HG02938 (cell line): ENCODE data around the gene CACNA1E.

ENCODE experiments used
- ATAC-seq: cut with Tn5 transposase; IDR thresholded peaks from one replicate; pipeline ENCODE4 v1.9.1; 2021; ENCODE audit warnings: mild to moderate bottlenecking, moderate library complexity; ENCODE audit not compliant: unreplicated experiment

Gene CACNA1E

DNA sequence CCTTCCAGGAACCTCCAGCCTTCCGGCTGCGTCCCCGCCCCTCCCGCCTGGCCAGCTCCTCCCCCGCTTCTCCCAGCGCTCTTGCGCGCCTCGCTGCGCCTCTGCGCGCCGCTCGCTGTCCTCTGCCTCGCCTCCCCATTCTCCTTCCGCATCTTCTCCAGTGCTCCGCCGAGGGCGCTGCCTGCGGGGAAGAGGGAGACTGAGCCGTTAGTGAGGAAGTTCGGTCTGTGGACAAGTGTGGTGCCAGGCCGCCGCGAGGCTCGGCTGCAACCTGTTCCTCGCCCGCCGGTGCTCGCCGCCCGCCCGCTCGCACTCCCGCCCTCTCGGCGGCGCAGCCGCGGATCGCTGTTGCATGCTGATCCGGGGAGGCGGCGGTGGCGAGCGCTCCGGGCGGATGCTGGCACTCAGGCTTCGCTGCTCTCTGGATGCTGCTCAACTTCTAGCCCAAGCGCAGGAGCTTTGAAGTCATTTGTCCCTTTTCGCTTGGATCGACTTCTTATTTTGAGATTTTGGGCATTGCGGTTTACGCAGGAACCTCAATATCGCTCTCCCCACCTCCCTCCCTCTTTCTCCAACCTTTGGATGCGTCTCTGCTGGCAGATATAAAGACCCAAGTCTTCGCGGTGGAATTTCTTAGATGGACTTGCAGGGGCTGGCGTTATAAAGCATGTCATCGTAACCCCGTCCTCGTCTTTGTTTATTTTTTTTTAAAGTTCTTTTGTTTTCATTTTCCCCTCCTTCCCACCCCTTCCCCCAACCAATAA is 614 bp upstream of the CACNA1E start:
- peak; percentile 39 for ATAC-seq

DNA sequence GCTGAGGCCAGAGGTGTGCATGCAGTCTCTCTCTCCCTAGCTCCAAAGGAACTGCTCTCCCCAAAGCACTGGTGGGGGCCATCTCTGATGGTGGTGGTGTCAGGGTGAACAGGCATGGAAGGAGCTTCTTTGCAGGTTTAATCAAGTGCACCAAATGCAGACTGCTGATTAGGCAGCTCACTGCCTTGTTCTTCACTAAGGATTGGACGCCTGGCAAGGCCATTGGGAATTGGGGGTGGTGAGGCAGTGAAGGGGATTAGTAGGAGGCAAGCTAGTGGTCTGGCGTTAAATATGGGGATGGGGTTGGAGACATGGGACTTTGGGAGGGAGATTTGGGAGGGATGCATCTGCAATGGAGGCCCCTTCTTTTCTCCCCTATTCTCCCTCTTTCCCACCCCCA is 1.5 kb downstream of the CACNA1E start:
- ATAC-seq = no peak

DNA sequence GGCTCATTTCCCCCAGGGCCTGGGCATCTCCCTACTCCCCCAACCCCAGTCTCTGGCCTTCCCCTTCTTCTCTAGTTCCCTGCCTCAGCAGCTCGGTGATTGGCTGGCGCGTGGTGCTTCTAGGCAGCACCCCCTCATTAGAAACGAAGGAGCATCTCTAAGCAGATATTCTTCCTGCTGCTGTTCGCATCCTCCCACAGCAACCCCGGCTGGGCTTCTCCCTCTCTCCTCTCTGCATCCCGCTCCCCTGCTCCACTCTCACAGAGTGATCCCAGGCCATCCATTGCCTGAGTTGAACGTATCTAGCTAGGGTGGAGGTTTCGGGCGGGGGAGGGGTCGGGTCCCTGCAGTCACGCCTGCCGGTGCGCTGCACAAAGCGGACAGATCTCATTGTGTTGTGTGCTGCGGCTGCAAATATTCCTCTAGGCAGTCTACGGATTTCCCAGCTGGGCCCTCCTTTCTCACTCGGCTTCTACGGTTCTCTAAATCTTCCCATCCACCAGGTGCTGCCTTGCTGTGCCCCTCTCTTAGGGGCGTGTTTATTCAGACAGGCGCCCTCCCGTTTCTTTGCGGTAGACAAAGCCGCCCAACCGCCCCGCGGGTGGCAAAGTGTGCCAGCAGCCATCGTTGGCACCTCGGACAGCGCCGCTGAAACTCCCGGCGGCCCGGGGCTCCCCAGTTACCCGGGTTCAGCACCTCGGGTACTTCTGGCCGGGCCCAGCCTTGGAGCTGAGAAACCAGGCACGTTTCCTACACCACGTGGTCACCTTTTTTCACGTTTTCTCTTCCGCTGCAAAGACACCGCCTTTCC is 2.2 kb downstream of the CACNA1E start:
- peak; percentile 48 for ATAC-seq

- no peak for ATAC-seq
These were observed 2.7 kb downstream of the CACNA1E start for GRCh38 chr1:181486098-181486420.

- no peak for ATAC-seq
These were observed 5.5 kb downstream of the CACNA1E start for GRCh38 chr1:181488866-181489265.

- no peak for ATAC-seq
These were observed 7.0 kb downstream of the CACNA1E start for GRCh38 chr1:181490276-181490675.

DNA sequence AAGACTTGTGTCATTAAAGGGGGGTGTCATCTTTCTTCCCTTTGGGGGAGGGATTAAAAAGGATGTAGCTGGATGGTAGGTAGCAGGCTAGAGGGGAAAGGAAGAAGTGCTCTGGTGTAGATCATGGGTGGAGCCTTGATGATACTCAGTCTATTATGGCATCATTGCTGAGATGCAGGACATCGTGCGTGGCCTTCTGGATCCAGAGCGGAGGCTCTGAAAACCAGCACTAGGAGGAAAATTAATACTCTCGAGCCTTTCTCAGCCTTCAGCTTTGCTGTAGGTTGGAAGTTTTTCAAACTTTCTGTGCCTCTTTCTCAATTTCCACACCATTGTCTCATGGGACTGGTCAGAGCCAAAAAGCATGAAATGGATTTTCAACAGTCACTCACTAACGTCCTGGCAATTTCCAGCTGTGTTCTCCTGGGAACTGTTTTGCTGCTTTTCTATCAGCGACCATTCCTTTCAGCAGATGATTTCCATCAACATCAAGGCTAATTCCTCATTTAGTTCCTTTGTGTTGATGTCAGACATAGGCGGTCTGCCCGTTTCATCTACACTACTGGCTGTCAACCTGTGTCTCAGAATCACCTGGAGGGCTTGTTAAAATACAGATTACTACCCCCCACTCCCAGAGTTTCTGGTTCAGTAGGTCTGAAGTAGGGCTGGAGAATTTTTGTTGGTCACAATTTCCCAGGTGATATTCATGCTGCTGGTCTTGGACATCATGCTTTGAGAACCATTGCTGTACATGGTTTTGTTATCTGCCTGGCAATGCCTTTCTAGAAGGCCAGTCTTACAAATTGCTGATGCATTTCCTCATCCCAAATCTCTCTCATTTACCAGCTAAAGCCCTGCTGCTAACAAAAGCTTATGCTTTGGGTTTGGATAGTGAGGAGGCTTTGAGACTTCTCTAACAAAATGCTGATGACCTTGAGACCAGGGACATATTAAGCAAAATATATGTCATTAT is 7.7 kb downstream of the CACNA1E start:
- ATAC-seq = no peak

DNA sequence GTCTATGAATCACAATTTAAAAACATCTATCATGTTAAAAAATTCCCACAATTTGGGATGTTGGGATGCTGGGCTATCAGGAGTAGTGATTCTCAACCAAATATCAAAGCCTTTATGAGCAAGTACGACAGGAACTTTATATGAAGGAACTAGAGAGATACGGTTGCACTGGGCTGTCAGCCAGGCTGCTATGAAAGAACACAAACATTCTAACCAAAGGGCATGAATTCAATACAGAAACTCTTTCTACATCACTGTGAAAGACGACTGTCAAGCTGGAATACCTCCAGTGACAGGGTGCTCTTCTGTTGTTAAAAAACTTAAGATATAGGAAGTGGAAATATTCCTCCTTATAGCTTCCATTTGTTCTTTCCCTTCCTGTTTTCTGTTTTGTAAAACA is 9.8 kb downstream of the CACNA1E start:
- no peak for ATAC-seq

DNA sequence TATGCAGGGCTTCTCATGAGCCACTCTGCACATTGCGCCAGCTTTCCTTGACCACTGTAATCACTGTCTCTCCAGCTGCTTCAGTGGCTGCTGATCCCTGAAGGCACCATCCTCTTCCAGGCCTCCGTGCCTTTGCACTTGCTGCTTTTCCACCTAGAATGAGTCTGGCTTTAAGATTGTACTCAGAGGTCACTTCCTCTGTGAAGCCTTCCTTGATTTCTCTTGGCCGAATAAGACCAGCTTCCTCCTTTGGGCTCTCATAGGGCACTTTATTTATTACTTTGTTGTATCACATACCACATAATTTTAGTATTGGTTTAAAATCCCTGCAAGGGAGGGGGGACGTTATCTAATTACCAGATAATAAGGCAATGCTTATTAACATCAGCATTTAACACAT is 10.6 kb downstream of the CACNA1E start:
- ATAC-seq = no peak

DNA sequence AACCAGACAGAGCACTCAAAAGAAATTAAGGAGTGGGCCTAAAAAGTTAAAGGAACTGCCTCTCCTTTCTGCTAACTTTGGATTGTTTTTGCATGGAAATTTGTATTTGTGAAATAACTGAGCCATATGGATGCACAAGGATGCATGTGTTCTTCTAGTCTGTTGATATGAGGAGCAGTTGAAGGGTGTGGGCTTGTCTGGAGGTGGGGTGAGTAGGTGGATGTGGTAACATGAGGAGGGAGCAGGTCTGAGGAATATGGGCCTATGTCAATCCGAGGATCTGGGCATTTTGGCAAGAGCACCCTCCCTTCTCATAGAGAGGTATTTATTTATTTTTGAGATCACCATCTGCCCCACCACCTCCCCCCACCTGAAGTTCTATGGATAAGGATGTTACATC is 13.4 kb downstream of the CACNA1E start:
- no peak for ATAC-seq

DNA sequence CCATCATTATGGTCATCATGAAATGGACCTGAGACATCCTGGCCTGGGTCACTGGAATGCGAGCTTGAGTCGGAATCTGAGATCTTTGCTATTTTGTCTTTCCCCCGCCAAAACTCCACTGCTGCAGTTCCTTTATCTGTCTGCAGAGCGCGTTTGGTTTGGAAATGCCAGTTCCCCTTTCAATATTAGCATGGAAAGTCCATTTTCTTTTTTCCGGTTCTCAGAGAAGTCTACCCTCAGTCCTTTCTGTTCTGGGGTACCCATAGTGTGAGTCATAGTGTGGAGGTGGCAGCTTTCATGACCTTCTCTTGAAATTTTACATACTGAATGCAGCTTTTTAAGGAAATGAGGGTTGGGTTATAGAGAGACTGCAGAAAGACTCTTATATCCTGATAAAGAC is 14.6 kb downstream of the CACNA1E start:
- no peak for ATAC-seq

DNA sequence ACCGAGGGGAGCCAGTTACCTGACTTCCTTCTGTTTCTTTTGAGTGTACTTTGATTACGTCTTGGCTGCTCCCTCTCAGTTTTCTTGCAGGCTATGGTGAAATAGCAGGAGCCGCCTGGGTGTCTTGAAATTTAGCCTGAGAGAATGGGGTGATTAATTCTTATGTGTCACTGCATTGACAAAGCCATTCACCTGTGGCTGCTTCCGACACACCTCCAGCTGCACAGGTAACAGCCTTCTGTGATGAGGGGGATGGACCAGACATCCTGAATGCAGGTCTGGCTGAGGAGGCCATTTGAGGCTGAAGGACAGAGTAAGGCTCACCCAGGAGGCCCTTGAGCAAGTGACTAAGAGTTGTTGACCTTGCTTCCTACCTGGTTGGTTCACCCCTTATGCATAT is 16.5 kb downstream of the CACNA1E start:
- no peak for ATAC-seq

- no peak for ATAC-seq
These were observed 17.3 kb downstream of the CACNA1E start for GRCh38 chr1:181500636-181501035.

DNA sequence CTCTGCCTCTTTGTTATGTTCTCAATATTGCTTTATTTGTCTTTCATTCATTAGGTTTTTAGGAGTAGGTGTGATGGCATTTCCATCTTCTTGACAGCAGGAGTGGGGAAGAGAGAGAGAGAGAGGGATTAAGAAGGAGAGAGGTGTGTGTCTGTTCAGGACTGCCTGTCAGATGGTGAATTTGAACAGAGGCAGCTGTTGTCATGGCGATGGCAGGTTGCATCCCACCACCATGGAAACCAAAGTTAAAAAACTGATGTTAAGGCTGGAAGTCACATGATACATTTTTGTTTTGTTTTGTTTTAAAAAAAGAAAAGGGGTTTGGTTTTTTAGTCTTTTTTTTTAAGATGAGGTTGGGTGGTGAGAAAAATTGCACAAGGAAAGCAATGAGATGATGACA is 18.3 kb downstream of the CACNA1E start:
- no peak for ATAC-seq

- ATAC-seq = no peak
These were observed 20.0 kb downstream of the CACNA1E start for GRCh38 chr1:181503171-181503810.

GRCh38 chr1:181504399-181504842 is 21.1 kb downstream of the CACNA1E start:
- ATAC-seq = peak; percentile 55

DNA sequence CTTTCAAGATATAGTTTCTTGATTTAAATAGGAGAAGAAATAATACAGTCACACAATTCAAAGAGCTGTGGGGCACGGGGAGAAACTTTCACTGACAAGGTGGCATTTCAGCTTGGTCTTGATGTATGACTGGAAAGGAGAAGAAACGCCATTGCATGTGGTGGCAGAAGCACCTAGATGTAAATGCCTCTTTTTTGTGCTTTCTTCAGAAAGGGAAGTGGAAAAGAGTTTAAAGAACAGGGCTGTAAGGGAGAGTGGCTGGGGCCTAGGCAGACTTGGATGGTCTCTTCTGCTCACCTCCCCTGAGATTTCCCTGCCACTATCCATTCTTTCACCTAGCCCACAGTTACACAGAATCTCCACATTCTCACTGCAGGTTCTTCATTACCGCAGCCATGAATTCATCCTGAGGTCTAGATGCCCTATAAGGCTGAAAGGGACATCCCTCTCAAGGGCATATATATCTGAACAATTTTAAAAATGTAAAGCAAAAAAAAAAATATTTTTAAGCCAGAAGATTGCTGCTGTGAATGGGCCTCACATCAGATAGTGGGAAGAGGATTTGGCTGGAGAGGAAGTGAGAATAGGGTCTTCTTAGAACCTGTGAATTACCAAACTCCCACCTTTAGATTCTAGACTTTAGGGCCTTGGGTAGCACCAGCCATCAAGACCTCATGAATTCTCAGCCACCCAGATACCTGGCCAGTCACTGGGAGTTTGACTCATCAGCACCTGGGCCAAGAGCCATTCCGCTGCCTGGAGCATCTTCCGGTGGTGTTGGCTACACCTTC is 23.4 kb downstream of the CACNA1E start:
- no peak for ATAC-seq

- no peak for ATAC-seq
These were observed 25.3 kb downstream of the CACNA1E start for GRCh38 chr1:181508486-181509165.

- no peak for ATAC-seq
These were observed 30.5 kb downstream of the CACNA1E start for GRCh38 chr1:181513786-181514297.
